ENCODE results near the gene FAM50B. TPM values are rescaled to one million over a fixed set of nuclear protein-coding genes. Genes with fewer than 3 reads are reported as not detected.

Gene FAM50B
- total and polyA plus RNA-seq, 2 of the 13 experiments (the other 11 are each of a cell fraction or from before 2014, with no cell fraction given): 0.05 TPM; not detected in 1

DNA sequence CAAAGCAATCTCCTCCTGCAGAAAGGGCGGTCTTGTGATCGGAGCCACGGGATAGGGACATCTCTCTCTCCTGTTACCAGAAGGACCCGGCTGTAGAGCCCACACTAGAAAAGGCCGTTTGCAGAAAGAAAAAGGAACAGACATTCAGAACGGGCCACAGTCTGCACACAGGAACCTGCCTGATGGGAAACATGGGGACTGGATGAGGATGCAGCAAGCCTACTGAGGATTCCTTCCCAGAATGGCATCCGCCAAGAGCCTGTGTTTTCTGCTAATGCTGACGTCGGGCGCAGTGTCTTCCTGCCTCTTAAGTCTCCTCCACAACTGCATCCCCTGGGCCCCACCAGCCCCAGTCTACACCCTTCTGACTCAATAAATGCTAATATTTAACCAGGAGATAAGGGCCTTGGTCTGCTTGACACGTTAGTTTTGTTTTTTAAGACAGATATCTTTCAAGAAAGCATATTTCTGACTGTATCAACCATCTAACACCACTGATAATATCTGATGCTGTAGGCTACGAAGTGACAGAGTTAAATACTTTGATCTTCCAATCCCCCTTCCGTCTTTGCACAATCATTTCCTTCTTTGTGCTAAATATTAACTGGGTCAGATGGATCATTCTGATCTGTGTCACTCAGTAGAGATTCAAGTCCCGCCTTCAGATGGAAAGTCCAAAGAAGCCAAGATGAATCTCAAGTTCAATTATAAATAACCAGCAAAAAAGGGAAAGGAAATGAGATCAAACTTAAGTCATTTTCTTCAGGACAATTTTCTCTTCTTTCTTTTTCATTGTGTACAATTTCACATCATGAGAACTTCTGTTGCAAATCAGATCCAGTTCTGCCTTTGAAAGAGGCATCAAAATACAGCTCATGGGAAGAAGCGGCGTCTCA, 20.7 kb downstream of the FAM50B start (continued):
- TF ChIP-seq ZNF563 (CRISPR knock-in tag; IDR thresholded peaks at IDR 0.05) (0 out of 2 replicates have a peak, but pooled peaks have one; percentile 40), GABPB1 (CRISPR knock-in tag; IDR thresholded peaks at IDR 0.05) (peak; percentile 22; the same call in 1 of the 2 replicates), DMAP1 (CRISPR knock-in tag; IDR thresholded peaks at IDR 0.05) (peak; percentile 66; the same call in 1 of the 2 replicates), ZSCAN20 (CRISPR knock-in tag; IDR thresholded peaks at IDR 0.05; ENCODE audit: borderline replicate concordance) (peak; percentile 42; the same call in 1 of the 2 replicates), PHF8 (CRISPR knock-in tag; IDR thresholded peaks at IDR 0.05) (peak; percentile 38), FOXP1 (IDR thresholded peaks at IDR 0.05) (no peak), FOXP1 (CRISPR knock-in tag; IDR thresholded peaks at IDR 0.05) (peak; percentile 75; the same call in 1 of the 2 replicates), KLF16 (CRISPR knock-in tag; IDR thresholded peaks at IDR 0.05) (no peak; a peak in 1 of 4 replicates), POGZ (CRISPR knock-in tag; IDR thresholded peaks at IDR 0.05) (peak; percentile 8; the same call in 1 of the 2 replicates)
- TF ChIP-seq, protein P1, sequence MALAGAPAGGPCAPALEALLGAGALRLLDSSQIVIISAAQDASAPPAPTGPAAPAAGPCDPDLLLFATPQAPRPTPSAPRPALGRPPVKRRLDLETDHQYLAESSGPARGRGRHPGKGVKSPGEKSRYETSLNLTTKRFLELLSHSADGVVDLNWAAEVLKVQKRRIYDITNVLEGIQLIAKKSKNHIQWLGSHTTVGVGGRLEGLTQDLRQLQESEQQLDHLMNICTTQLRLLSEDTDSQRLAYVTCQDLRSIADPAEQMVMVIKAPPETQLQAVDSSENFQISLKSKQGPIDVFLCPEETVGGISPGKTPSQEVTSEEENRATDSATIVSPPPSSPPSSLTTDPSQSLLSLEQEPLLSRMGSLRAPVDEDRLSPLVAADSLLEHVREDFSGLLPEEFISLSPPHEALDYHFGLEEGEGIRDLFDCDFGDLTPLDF (CRISPR knock-in tag; IDR thresholded peaks at IDR 0.05): no peak
- TF ChIP-seq, protein P2, sequence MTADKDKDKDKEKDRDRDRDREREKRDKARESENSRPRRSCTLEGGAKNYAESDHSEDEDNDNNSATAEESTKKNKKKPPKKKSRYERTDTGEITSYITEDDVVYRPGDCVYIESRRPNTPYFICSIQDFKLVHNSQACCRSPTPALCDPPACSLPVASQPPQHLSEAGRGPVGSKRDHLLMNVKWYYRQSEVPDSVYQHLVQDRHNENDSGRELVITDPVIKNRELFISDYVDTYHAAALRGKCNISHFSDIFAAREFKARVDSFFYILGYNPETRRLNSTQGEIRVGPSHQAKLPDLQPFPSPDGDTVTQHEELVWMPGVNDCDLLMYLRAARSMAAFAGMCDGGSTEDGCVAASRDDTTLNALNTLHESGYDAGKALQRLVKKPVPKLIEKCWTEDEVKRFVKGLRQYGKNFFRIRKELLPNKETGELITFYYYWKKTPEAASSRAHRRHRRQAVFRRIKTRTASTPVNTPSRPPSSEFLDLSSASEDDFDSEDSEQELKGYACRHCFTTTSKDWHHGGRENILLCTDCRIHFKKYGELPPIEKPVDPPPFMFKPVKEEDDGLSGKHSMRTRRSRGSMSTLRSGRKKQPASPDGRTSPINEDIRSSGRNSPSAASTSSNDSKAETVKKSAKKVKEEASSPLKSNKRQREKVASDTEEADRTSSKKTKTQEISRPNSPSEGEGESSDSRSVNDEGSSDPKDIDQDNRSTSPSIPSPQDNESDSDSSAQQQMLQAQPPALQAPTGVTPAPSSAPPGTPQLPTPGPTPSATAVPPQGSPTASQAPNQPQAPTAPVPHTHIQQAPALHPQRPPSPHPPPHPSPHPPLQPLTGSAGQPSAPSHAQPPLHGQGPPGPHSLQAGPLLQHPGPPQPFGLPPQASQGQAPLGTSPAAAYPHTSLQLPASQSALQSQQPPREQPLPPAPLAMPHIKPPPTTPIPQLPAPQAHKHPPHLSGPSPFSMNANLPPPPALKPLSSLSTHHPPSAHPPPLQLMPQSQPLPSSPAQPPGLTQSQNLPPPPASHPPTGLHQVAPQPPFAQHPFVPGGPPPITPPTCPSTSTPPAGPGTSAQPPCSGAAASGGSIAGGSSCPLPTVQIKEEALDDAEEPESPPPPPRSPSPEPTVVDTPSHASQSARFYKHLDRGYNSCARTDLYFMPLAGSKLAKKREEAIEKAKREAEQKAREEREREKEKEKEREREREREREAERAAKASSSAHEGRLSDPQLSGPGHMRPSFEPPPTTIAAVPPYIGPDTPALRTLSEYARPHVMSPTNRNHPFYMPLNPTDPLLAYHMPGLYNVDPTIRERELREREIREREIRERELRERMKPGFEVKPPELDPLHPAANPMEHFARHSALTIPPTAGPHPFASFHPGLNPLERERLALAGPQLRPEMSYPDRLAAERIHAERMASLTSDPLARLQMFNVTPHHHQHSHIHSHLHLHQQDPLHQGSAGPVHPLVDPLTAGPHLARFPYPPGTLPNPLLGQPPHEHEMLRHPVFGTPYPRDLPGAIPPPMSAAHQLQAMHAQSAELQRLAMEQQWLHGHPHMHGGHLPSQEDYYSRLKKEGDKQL (CRISPR knock-in tag; IDR thresholded peaks at IDR 0.05; ENCODE audit: low read depth): peak; percentile 90
- TF ChIP-seq, protein P3, sequence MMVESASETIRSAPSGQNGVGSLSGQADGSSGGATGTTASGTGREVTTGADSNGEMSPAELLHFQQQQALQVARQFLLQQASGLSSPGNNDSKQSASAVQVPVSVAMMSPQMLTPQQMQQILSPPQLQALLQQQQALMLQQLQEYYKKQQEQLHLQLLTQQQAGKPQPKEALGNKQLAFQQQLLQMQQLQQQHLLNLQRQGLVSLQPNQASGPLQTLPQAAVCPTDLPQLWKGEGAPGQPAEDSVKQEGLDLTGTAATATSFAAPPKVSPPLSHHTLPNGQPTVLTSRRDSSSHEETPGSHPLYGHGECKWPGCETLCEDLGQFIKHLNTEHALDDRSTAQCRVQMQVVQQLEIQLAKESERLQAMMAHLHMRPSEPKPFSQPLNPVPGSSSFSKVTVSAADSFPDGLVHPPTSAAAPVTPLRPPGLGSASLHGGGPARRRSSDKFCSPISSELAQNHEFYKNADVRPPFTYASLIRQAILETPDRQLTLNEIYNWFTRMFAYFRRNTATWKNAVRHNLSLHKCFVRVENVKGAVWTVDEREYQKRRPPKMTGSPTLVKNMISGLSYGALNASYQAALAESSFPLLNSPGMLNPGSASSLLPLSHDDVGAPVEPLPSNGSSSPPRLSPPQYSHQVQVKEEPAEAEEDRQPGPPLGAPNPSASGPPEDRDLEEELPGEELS (CRISPR knock-in tag; IDR thresholded peaks at IDR 0.05): peak; percentile 91
- TF ChIP-seq, protein P4, sequence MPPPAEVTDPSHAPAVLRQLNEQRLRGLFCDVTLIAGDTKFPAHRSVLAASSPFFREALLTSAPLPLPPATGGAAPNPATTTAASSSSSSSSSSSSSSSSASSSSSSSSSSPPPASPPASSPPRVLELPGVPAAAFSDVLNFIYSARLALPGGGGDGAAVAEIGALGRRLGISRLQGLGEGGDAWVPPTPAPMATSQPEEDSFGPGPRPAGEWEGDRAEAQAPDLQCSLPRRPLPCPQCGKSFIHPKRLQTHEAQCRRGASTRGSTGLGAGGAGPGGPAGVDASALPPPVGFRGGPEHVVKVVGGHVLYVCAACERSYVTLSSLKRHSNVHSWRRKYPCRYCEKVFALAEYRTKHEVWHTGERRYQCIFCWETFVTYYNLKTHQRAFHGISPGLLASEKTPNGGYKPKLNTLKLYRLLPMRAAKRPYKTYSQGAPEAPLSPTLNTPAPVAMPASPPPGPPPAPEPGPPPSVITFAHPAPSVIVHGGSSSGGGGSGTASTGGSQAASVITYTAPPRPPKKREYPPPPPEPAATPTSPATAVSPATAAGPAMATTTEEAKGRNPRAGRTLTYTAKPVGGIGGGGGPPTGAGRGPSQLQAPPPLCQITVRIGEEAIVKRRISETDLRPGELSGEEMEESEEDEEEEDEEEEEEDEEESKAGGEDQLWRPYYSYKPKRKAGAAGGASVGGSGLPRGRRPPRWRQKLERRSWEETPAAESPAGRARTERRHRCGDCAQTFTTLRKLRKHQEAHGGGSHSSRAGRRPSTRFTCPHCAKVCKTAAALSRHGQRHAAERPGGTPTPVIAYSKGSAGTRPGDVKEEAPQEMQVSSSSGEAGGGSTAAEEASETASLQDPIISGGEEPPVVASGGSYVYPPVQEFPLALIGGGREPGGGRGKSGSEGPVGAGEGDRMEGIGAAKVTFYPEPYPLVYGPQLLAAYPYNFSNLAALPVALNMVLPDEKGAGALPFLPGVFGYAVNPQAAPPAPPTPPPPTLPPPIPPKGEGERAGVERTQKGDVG (CRISPR knock-in tag; IDR thresholded peaks at IDR 0.05; ENCODE audit: borderline replicate concordance): peak; percentile 45; the same call in 1 of the 2 replicates
- TF ChIP-seq, protein P5, sequence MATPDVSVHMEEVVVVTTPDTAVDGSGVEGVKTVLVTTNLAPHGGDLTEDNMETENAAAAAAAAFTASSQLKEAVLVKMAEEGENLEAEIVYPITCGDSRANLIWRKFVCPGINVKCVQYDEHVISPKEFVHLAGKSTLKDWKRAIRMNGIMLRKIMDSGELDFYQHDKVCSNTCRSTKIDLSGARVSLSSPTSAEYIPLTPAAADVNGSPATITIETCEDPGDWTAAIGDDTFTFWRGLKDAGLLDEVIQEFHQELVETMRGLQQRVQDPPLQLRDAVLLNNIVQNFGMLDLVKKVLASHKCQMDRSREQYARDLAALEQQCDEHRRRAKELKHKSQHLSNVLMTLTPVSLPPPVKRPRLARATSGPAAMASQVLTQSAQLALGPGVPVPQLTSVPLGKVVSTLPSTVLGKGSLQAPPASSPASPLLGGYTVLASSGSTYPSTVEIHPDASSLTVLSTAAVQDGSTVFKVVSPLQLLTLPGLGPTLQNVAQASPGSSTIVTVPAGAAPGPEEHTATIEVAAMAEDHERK (CRISPR knock-in tag; IDR thresholded peaks at IDR 0.05; ENCODE audit: low read depth): no peak

All from HepG2 (cell line).